PFSK-1 (cell line): Measurements from ENCODE around the gene IGF2BP1.

ENCODE experiments used
- FOXP2 ChIP-seq: optimal IDR thresholded peaks from 2 replicates; pipeline ENCODE3; 2011; ENCODE audit warnings: borderline replicate concordance, control low read depth, inconsistent platforms; ENCODE audit not compliant: insufficient read depth; ENCODE audit errors: extremely low read length, extremely low read depth
- POLR2AphosphoS5 ChIP-seq: IDR thresholded peaks from 2 replicates; pipeline ENCODE4 v1.6.1; 2012; ENCODE audit warnings: low read depth, mild to moderate bottlenecking, control low read depth, low read length, moderate library complexity
- SIN3A ChIP-seq: IDR thresholded peaks from 2 replicates; pipeline ENCODE4 v1.6.1; 2012; ENCODE audit warnings: mild to moderate bottlenecking, low read length, moderate library complexity, borderline replicate concordance; ENCODE audit not compliant: insufficient read depth
- TAF1 ChIP-seq: IDR thresholded peaks from 2 replicates; pipeline ENCODE4 v1.6.1; 2012; ENCODE audit warnings: low read length, control low read depth, borderline replicate concordance; ENCODE audit not compliant: insufficient read depth
- TF ChIP-seq, protein P1 (sequence below), 2 experiments: IDR thresholded peaks; 2 replicates each; pipeline versions ENCODE4 v1.6.1 to v1.8.0; 2011 to 2012; ENCODE audit warnings: low read depth in 2 of 2, low read length in 2 of 2, control low read depth in 1 of 2, inconsistent platforms in 1 of 2, mild to moderate bottlenecking in 1 of 2, moderate library complexity in 1 of 2; ENCODE audit not compliant: insufficient read depth in 1 of 2

The IGF2BP1 gene

DNA sequence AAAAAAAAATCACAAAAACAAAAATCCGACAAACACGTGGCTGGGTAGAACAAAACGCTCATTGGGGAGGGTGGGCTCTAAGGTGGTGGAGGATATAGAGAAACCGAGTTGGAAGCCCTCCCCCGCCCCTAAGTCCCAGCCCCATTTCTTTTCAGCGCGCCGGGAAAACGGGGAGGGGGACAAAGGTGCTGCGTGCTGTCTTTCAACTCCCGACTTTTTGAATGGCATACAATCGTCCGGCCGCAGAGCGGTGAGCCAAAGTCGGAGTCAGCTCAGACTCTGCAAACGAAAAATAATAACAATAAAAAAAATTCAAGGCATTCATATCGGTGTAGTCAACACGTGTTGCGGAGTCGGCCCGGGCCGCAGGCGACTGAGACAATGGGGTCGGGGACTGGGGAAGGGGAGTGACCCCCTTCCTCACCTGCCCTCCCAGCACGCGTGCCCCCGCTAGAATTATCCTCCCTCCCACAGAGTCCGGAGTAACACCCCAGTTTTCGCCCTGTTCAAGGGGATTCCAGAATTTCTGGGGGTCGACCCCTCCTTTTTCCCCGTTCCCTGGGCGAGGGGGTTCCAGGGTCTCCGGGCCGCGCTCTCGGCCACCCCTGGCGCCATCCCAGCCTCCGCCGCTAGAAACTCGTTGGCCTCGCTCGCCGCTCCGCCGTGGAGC, 1.7 kb upstream of the IGF2BP1 start:
- no peak for TF ChIP-seq POLR2AphosphoS5
- no peak for TF ChIP-seq FOXP2
- TF ChIP-seq SIN3A, result peak; percentile 32; the same call in 1 of the 2 replicates
- TF ChIP-seq TAF1, result no peak
- TF ChIP-seq, protein P1, sequence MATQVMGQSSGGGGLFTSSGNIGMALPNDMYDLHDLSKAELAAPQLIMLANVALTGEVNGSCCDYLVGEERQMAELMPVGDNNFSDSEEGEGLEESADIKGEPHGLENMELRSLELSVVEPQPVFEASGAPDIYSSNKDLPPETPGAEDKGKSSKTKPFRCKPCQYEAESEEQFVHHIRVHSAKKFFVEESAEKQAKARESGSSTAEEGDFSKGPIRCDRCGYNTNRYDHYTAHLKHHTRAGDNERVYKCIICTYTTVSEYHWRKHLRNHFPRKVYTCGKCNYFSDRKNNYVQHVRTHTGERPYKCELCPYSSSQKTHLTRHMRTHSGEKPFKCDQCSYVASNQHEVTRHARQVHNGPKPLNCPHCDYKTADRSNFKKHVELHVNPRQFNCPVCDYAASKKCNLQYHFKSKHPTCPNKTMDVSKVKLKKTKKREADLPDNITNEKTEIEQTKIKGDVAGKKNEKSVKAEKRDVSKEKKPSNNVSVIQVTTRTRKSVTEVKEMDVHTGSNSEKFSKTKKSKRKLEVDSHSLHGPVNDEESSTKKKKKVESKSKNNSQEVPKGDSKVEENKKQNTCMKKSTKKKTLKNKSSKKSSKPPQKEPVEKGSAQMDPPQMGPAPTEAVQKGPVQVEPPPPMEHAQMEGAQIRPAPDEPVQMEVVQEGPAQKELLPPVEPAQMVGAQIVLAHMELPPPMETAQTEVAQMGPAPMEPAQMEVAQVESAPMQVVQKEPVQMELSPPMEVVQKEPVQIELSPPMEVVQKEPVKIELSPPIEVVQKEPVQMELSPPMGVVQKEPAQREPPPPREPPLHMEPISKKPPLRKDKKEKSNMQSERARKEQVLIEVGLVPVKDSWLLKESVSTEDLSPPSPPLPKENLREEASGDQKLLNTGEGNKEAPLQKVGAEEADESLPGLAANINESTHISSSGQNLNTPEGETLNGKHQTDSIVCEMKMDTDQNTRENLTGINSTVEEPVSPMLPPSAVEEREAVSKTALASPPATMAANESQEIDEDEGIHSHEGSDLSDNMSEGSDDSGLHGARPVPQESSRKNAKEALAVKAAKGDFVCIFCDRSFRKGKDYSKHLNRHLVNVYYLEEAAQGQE (IDR thresholded peaks at IDR 0.05; ENCODE audit: insufficient read depth in 1 of 2, low read depth in 2 of 2, low read length in 2 of 2), result no peak

DNA sequence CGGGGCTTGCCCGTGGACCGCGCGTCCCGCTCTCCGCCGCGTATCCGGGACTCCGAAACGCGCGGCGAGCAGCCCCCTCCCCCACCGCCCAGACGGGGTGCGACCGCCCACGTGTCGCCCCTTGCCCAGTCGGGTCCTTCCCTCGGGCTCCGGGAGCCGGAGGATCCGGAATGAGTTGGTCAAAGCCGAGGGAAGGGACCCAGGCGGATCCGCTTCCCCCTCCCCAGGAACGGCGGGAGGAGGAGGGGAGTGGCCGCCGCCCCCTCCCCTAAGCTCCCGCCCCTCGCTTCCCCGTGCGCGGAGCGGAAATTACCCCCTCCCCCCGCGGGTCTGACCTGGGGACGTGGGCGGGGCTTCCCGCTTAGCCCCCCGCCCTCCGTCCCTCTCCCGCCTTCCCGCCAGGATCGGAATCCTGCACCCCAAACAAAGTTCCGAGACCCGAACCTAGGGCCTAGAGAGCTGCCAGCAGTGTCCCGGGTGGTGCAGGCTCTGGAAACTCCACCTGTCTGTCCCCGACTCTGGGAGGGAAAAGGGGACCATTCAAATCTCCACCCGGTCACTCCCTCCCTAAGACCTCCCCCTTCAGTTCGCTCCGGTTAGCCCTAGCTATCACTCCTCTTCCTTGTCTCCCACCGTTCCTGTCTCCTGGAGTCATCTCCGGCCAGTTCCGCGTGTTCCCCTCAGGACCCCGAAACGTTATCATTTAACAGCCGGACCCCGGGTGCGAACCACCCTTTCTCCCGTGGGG, 1.0 kb upstream of the IGF2BP1 start:
- TF ChIP-seq TAF1 (0 out of 2 replicates have a peak, but pooled peaks have one; percentile 25), SIN3A (no peak; the same call in 1 of the 2 replicates)

DNA sequence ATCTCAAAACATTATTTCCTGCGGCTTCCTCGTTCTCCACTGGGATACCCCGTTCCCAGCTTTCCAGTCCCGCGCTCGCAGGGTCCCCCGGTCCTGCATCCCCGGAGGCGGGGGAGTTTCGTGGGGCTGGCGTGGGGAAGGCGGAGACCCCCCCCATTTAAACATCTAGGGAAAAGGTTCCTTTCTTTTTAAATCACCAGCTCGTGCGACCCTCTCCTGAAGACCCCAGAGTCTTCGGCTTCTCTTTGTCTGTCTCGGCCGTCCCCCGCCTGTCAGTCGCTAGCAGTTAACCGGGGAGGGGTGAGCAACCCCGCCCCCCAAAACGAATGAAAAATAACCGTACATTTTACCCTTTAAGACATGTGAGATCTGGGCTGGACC, 473 bp upstream of the IGF2BP1 start:
- TF ChIP-seq, protein P1 (IDR thresholded peaks at IDR 0.05; ENCODE audit: insufficient read depth in 1 of 2, low read depth in 2 of 2, low read length in 2 of 2), result no peak
- TF ChIP-seq FOXP2 (no peak), POLR2AphosphoS5 (no peak), TAF1 (0 out of 2 replicates have a peak, but pooled peaks have one; percentile 5), SIN3A (no peak)

DNA sequence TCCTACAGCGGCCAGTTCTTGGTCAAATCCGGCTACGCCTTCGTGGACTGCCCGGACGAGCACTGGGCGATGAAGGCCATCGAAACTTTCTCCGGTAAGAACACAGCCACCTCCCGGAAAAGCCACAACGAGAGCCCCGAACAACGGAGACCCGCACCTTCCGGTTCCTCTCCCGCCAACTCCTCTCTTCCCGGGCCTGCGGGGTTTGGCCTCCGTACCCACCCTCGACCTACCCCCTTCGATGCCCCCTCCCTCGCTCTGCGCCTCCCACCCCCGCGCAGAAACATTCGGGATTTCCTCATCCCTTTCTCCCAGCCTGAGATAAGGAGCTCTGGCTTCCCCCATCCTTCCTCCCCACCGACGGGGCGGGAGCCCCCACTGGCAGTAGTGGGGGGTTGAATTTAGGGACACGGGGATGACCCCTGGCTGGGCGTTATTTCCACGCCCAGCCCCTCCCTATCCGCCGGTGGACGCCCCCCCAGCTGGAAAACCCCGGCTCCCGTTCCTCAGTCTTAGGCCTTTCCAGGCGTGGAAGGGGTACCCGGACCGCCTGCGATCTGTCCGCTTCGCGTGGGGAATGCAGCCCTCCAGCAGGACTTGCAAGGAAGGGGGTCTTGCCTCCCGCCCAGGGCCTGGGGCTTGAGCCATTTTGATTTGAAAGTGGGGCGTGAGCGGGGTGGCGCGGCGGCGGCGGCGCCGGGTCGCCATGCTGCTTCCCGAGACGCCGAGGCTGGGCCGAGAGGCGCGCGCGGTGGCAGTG, 822 bp downstream of the IGF2BP1 start:
- TF ChIP-seq TAF1 (no peak), FOXP2 (no peak), SIN3A (no peak), POLR2AphosphoS5 (no peak)
- TF ChIP-seq, protein P1 (IDR thresholded peaks at IDR 0.05; ENCODE audit: insufficient read depth in 1 of 2, low read depth in 2 of 2, low read length in 2 of 2), result no peak

DNA sequence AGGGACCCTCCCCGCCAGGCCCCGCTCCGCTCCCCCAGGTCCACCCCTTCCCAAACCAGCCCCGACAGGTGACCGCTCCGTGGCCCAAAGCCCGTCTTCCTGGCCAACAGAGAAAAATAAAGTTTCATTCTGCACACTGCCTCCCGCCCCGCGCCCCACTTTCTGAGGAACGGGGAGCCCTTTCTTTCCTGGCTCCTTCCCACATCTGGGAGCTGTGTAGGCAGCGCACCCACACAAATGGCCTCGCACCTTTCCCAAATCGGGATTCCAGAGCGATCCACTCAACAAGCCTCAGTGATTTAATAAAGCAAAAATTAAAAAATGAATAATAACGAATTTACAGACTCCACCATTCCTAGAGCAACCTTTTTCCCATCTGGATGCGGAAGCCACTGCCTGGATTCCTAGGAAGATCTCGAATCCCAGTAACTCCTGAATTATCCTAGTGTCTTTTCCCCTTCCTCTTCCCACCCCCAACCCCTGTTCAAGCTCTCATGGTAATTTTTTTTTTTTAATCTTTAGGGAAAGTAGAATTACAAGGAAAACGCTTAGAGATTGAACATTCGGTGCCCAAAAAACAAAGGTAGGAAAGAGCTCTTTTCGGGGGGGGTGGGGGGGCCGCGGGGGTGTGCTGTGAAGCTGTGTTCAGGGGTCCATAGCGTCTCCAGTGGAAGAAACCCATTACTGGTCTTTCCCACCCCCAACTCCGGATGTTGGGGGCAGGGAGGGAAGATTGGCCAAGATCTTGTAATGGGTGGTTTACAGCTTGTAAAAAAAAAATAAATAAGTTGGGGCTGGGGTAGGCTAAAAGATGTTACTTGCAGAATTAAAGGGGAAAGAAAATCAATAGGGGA, 1.6 kb downstream of the IGF2BP1 start:
- TF ChIP-seq, protein P1 (IDR thresholded peaks at IDR 0.05; ENCODE audit: insufficient read depth in 1 of 2, low read depth in 2 of 2, low read length in 2 of 2), result no peak
